ENCODE results near the gene RAD51C.
"Not testable (repeated sequence)": the region's sequence is repeated elsewhere in the genome, so short reads cannot be mapped to it uniquely, and the experiment has no call there.

RAD51C gene

DNA sequence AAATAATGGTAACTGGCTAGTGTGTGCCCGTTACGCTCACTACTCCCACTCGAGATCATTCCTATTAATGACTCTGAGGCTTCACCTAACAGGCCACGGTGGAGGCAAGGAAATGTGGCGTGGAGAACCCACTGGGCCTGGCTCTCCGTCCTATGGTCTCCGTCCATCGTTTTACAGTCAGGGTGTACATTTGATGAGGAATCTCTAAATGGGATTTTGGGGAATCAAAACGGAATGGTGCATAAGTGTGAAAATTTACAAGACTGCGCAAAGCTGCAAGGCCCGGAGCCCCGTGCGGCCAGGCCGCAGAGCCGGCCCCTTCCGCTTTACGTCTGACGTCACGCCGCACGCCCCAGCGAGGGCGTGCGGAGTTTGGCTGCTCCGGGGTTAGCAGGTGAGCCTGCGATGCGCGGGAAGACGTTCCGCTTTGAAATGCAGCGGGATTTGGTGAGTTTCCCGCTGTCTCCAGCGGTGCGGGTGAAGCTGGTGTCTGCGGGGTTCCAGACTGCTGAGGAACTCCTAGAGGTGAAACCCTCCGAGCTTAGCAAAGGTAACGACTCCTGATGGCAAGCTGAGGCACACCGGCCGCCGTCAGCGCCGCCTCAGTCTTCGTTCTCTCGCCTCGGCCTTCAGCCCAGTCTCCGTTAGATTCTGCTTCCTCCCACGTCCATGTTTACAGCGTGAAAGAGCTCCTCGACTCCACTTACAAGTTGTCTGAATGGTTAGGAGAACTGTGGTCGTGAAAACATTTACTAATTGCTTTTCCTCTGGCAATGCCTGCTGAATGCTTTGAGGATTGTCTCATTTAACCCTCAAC lies at the start of gene RAD51C:
Gene RAD51C (plus strand): TSS at position 364 of the 817 bp plus-strand sequence. CDS start 42 bp downstream, at position 406.
- no peaks in the 10 kb centered on the region for H4K20me1 ChIP-seq (ENCODE audit: insufficient read depth, low read length)
- no peak for TF ChIP-seq EZH2 (IDR thresholded peaks at IDR 0.05; ENCODE audit: borderline replicate concordance, low read length)
- TF ChIP-seq, protein P1, sequence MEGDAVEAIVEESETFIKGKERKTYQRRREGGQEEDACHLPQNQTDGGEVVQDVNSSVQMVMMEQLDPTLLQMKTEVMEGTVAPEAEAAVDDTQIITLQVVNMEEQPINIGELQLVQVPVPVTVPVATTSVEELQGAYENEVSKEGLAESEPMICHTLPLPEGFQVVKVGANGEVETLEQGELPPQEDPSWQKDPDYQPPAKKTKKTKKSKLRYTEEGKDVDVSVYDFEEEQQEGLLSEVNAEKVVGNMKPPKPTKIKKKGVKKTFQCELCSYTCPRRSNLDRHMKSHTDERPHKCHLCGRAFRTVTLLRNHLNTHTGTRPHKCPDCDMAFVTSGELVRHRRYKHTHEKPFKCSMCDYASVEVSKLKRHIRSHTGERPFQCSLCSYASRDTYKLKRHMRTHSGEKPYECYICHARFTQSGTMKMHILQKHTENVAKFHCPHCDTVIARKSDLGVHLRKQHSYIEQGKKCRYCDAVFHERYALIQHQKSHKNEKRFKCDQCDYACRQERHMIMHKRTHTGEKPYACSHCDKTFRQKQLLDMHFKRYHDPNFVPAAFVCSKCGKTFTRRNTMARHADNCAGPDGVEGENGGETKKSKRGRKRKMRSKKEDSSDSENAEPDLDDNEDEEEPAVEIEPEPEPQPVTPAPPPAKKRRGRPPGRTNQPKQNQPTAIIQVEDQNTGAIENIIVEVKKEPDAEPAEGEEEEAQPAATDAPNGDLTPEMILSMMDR (IDR thresholded peaks at IDR 0.05; ENCODE audit: low read length) = no peak; the same call in 1 of the 2 replicates
- H3K9ac ChIP-seq (ENCODE audit: low read length) = peak within 1 kb of the TSS; percentile 90
- no peaks in the 10 kb centered on the region for H3K27me3 ChIP-seq (ENCODE audit: insufficient read depth, low read length)
- H3K27ac ChIP-seq (ENCODE audit: low read depth, low read length, poor library complexity, severe bottlenecking) = peak within 1 kb of the TSS; percentile 56
- peak within 1 kb of the TSS; percentile 91 for H2AFZ ChIP-seq (ENCODE audit: low read length)
- H3K79me2 ChIP-seq (ENCODE audit: insufficient read depth, low read length) = peaks cover 25% of the 10 kb centered on the region
- H3K9me2 ChIP-seq (ENCODE audit: low read depth, low read length) = no peaks in the 10 kb centered on the region
- H3K4me2 ChIP-seq (ENCODE audit: low read length) = peak within 1 kb of the TSS; percentile 89
- H3K4me1 ChIP-seq (ENCODE audit: insufficient read depth, low read length, severe bottlenecking) = peaks cover 24% of the 10 kb centered on the region
- H3K9me3 ChIP-seq (ENCODE audit: low read length) = no peaks in the 10 kb centered on the region
- H3K36me3 ChIP-seq (ENCODE audit: insufficient read depth, low read length) = peaks cover 29% of the 10 kb centered on the region; the same call in 1 of the 2 replicates
- H3K4me3 ChIP-seq (ENCODE audit: low read depth, low read length, poor library complexity, severe bottlenecking) = peak within 1 kb of the TSS; percentile 80
- no peaks in the 10 kb centered on the region for H3F3A ChIP-seq (ENCODE audit: insufficient read depth, low read length)

DNA sequence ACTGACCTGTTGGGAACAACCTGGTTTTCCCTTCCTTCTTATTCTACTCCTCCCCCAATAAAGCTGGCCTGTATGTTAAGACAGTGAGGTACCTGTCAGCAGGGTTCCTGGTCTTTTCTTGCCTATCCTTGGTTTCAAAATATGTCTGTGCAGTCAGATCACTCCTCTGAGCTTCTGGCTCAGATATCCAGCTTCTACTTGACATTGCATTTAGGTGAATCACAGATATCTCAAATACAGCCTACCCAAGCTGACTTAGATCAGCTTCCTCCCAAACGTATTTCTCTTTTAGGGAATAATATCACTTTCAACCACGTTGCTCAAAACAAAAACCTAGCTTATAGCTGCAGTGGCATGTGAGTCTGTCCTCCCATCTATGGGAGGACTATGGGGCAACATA lies 49.3 kb upstream of the RAD51C start:
- Histone ChIP-seq H3K9me2 (ENCODE audit: low read depth, low read length) (no peaks in the 10 kb centered on the region), H3K9ac (ENCODE audit: low read length) (no peak overlapping the region), H3F3A (ENCODE audit: insufficient read depth, low read length) (no peaks in the 10 kb centered on the region), H3K9me3 (ENCODE audit: low read length) (no peaks in the 10 kb centered on the region), H3K4me3 (ENCODE audit: low read depth, low read length, poor library complexity, severe bottlenecking) (no peak overlapping the region), H3K79me2 (ENCODE audit: insufficient read depth, low read length) (no peaks in the 10 kb centered on the region), H3K4me1 (ENCODE audit: insufficient read depth, low read length, severe bottlenecking) (no peaks in the 10 kb centered on the region), H3K27ac (ENCODE audit: low read depth, low read length, poor library complexity, severe bottlenecking) (no peak overlapping the region), H2AFZ (ENCODE audit: low read length) (no peak overlapping the region), H3K27me3 (ENCODE audit: insufficient read depth, low read length) (no peaks in the 10 kb centered on the region), H3K4me2 (ENCODE audit: low read length) (no peak overlapping the region), H3K36me3 (ENCODE audit: insufficient read depth, low read length) (no peaks in the 10 kb centered on the region), H4K20me1 (ENCODE audit: insufficient read depth, low read length) (no peaks in the 10 kb centered on the region)
- TF ChIP-seq EZH2 (IDR thresholded peaks at IDR 0.05; ENCODE audit: borderline replicate concordance, low read length) = no peak
- TF ChIP-seq, protein P1 (IDR thresholded peaks at IDR 0.05; ENCODE audit: low read length) = no peak

DNA sequence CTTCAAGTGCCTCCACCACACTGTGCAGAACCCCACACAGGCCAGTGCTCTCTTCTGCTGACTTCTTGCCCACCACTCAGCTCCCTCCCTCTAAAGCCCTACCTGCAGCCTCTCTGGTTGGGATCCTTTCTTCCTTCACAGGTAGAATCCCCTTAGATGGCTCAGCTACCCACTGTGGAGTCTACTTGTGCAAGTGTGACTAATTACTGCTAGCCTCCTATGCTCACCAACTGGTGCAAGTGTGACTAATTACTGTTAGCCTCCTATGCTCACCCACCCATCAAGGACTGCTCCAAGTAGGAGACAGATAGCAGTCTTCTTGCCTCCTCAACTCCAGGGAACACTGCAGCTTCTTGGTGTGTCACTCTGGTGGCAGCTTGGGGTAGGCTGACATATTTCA lies 44.2 kb upstream of the RAD51C start:
- no peak overlapping the region for H2AFZ ChIP-seq (ENCODE audit: low read length)
- no peaks in the 10 kb centered on the region for H4K20me1 ChIP-seq (ENCODE audit: insufficient read depth, low read length)
- no peaks in the 10 kb centered on the region for H3K9me3 ChIP-seq (ENCODE audit: low read length)

DNA sequence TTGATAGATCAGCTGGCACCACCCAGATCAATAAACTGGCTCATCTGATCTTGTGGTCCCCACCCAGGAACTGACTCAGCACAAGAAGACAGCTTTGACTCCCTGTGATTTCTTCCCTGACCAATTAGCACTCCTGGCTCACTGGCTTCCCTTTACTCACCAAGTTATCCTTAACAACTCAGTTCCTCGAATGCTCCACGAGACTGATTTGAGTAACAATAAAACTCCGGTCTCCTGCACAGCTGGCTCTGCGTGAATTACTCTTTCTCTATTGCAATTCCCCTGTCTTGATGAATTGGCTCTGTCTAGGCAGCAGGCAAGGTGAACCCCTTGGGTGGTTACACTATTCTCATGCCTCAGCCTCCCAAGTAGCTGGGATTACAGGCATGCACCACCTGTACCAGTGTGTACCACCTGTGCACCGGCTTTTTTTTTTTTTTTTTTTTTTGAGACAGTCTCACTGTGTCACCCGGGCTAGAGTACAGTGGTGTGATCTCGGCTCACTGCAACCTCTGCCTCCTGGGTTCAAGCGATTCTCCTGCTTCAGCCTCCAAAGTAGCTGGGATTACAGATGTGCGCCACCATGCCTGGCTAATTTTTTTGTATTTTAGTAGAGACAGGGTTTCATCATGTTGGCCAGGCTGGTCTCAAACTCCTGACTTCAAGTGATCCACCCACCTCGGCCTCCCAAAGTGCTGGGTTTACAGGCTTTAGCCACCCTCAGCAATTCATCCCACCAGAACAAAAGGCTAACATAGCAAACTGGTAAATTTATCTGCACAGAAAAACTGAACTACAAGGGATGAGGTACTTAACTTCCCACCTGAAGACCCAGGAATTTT lies 34.2 kb upstream of the RAD51C start:
- peak overlapping the region; percentile 68; the same call in 1 of the 2 replicates for H3K4me2 ChIP-seq (ENCODE audit: low read length)
- H3F3A ChIP-seq (ENCODE audit: insufficient read depth, low read length); H3K9me2 ChIP-seq (ENCODE audit: low read depth, low read length); H2AFZ ChIP-seq (ENCODE audit: low read length); H3K4me3 ChIP-seq (ENCODE audit: low read depth, low read length, poor library complexity, severe bottlenecking); H3K9ac ChIP-seq (ENCODE audit: low read length); H3K27ac ChIP-seq (ENCODE audit: low read depth, low read length, poor library complexity, severe bottlenecking); H3K79me2 ChIP-seq (ENCODE audit: insufficient read depth, low read length); H3K27me3 ChIP-seq (ENCODE audit: insufficient read depth, low read length); H3K4me1 ChIP-seq (ENCODE audit: insufficient read depth, low read length, severe bottlenecking); H4K20me1 ChIP-seq (ENCODE audit: insufficient read depth, low read length); H3K36me3 ChIP-seq (ENCODE audit: insufficient read depth, low read length); H3K9me3 ChIP-seq (ENCODE audit: low read length): not testable (repeated sequence)

More for the DNA sequence above, 44.2 kb upstream of the RAD51C start:
- Histone ChIP-seq H3K27ac (ENCODE audit: low read depth, low read length, poor library complexity, severe bottlenecking) (no peak overlapping the region), H3K9ac (ENCODE audit: low read length) (no peak overlapping the region), H3K4me1 (ENCODE audit: insufficient read depth, low read length, severe bottlenecking) (no peaks in the 10 kb centered on the region), H3K4me3 (ENCODE audit: low read depth, low read length, poor library complexity, severe bottlenecking) (no peak overlapping the region), H3K36me3 (ENCODE audit: insufficient read depth, low read length) (no peaks in the 10 kb centered on the region), H3K4me2 (ENCODE audit: low read length) (no peak overlapping the region), H3K9me2 (ENCODE audit: low read depth, low read length) (no peaks in the 10 kb centered on the region), H3K27me3 (ENCODE audit: insufficient read depth, low read length) (no peaks in the 10 kb centered on the region), H3K79me2 (ENCODE audit: insufficient read depth, low read length) (no peaks in the 10 kb centered on the region), H3F3A (ENCODE audit: insufficient read depth, low read length) (no peaks in the 10 kb centered on the region)
- TF ChIP-seq, protein P1 (IDR thresholded peaks at IDR 0.05; ENCODE audit: low read length) = no peak
- TF ChIP-seq EZH2 (IDR thresholded peaks at IDR 0.05; ENCODE audit: borderline replicate concordance, low read length) = no peak

All from OCI-LY1 (cell line).